H54 (cell line): Measurements from ENCODE around the gene LRRTM3.

Experiments
- DNase-seq: peaks from one replicate; pipeline ENCODE4 v3.0.0; 2011; ENCODE audit warnings: low spot score, mixed read lengths; ENCODE audit not compliant: insufficient read length
- FAIRE-seq: peaks from 3 replicates; lab custom pipeline; 2011; peaks lifted over from hg19 to GRCh38; lab: Jason Lieb, UNC
- POLR2A ChIP-seq: IDR thresholded peaks from 2 replicates; pipeline ENCODE4 v1.6.1; 2011; ENCODE audit warnings: low read depth, mild to moderate bottlenecking, low read length

LRRTM3 gene

DNA sequence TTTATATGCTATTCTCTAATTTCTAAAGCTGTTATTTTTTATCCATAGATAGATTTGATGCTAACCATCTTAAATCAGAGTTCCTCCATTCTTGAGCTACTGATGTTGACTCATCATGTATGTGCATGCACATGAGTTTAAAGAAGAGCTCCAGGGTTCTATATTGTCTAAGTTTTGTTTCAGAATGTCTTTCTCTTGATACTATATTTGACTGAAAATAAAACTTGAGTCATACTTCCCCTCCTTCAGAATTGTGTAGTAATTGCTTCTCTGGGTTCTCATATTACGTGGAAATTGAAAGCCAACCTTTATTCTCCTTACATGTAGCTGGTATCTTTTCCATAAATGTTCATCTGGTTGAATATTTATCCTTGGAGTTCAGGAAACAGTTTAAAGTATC, 89.4 kb downstream of the LRRTM3 start:
- TF ChIP-seq POLR2A, result no peak
- FAIRE-seq, result no peak
- no peak for DNase-seq

DNA sequence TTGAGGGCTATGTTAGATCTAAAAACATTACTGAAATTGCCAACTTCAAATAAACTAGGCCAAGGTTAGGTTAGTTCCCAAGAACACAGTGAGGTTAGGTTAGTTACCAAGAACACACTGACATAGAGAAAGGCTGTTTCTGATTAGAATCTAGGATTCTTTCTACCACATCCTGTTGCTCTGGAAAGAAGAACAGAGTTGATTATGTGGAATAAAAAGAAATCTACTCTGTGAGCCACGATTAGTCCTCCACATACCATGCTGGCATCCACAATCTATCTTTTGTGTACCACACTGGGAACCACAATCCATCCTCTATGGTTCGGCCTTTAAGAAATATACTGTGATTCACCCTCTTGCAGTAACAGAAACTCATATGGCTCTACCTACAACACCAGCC, 91.4 kb downstream of the LRRTM3 start:
- no peak for TF ChIP-seq POLR2A
- DNase-seq (no peak), FAIRE-seq (no peak)

- FAIRE-seq, result no peak
- TF ChIP-seq POLR2A, result no peak
- no peak for DNase-seq
Observed at GRCh38 chr10:67022099-67022498, 96.3 kb downstream of the LRRTM3 start.

- DNase-seq (no peak), FAIRE-seq (no peak)
- TF ChIP-seq POLR2A, result no peak
Observed at GRCh38 chr10:67033878-67034277, 108.0 kb downstream of the LRRTM3 start.

DNA sequence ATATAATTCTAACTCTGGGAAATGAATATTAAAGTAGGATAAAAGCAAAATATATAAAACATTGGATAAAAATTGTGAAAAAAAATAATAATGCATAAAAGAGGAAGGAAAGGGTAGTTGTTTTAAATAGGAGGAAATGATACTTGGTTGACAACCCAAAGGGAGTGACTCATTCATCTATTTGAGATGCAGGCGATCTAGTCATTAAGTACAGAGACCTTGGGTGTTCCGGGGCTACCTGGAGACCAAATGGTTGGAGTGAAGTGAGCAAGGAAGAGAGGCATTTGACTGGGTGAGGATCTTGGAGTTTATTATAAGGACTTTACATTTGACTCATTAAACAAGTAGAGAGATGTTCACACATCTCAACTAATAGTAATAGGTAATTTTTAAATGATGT, 111.0 kb downstream of the LRRTM3 start:
- FAIRE-seq, result no peak
- no peak for TF ChIP-seq POLR2A
- DNase-seq, result no peak

DNA sequence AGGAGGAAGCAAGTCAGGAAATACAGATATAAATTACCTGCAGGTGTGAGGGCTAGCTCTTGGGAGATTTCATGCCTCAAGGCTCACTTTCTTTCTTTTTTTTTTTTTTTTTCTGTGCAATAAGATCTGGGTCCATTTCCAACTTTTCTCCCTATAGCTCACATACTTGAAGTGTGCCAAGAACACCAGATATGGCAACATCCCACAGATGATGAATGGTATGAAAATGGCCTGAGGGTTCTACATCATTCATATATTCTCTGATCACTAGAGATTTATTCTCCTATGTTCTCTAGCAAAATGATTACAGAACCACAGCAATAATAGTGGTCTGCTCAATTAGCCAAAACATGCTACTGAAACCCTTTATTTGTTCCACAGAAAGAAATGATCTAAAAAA, 117.2 kb downstream of the LRRTM3 start:
- DNase-seq (no peak), FAIRE-seq (no peak)
- TF ChIP-seq POLR2A, result no peak

DNA sequence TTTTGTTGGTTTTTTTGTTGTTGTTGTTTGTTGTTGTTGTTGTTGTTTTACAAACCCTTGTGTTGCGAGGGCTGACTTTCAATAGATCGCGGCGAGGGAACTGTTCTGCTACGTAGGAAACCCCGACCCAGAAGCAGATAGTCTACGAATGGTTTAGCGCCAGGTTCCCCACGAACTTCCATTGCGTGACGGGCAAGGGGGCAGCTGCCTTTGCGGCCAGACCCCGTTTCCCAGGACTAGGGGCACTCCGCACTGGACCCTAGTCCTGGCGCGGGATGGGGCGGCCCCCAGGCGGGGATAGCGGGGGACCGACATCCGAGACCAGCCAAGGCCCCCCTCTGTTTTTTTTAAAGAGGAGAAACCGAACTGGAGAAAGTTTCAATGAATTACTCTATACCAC, 119.6 kb downstream of the LRRTM3 start:
- no peak for FAIRE-seq
- DNase-seq, result no peak
- no peak for TF ChIP-seq POLR2A

DNA sequence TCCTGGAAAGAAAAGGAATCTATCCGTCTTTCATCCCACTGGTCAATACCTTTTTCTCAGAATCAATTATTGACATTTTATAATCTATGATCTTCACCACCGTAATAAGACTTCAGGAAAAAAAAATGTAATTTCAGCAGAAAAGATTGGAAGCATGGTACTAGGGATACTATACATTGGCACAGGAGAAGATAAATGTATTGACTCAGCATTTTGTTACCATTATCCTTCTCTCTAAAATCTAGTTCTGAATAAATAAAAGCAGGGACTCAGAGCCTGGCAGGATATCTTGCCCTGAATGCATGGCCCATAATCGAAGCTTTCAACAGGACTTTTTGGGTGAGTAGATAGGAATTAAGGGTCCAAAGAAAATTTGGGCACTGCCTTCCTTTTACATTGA, 120.7 kb downstream of the LRRTM3 start:
- TF ChIP-seq POLR2A, result no peak
- no peak for FAIRE-seq
- DNase-seq, result no peak

- FAIRE-seq, result no peak
- DNase-seq, result no peak
- TF ChIP-seq POLR2A, result no peak
Observed at GRCh38 chr10:67049988-67050387, 124.2 kb downstream of the LRRTM3 start.

- DNase-seq, result no peak
- no peak for TF ChIP-seq POLR2A
- FAIRE-seq, result no peak
Observed at GRCh38 chr10:67050415-67050814, 124.6 kb downstream of the LRRTM3 start.

- DNase-seq (no peak), FAIRE-seq (no peak)
- TF ChIP-seq POLR2A, result no peak
Observed at GRCh38 chr10:67072654-67073053, 146.8 kb downstream of the LRRTM3 start.

DNA sequence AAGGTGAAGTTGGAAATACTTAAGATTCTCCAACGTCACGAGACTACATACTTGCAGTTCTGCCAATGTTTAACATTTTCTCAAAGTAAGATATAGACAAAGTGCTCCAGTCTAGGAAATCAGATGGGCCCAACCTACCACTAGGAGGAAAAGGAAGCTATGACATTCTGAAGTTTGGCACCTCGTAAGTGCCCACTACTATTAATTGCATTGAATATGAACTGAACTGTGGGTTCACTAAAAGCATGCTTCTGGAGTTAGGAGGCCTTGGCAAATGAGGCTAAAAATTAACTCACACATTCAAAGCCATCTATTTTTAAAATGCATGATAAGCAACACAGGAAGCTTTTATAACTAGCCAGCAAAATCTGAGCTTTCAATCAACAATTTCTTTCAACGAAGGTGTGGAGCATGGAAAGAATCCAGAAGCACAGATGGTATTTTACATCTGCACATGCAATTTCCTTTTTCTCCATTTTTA, 149.7 kb downstream of the LRRTM3 start:
- FAIRE-seq, result no peak
- TF ChIP-seq POLR2A, result no peak
- DNase-seq, result no peak

DNA sequence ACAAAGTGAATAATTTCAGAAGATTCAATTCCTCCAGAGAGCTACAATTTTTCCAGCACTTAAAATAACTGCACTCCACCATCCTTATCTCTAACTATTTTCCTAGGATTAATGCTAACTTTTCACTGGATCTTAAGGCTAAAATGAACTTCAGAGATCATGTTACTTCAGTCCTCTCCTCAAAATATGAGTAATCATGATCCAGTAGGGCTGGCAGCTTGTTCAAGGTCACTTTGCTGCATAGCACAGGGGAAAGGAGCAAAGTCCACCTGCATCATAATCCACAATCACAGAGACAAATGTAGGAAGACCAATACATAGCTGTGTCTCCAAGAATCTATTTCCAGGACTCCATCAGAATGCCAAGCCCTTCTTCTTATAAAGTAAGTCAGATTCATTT, 150.3 kb downstream of the LRRTM3 start:
- no peak for DNase-seq
- no peak for FAIRE-seq

DNA sequence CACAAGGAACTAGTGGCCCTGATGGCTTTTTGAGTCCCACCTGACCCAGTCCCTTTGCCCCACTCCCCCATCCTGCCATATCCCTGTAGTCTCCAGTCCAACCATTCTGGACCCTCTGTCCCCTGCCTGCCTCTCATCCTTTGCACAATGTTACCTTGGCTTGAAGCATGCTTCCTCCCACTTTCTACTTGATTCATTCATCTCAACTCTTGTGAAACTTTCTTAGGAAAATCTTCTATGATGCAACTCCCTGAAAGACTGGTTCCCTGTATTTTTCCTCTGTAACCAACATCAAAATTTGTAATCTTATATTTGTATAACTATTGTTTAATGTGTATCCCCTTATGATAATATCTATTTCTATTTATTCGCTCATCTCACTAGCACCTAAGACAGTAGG, 151.5 kb downstream of the LRRTM3 start:
- FAIRE-seq, result no peak
- no peak for DNase-seq

More for the DNA sequence above, 150.3 kb downstream of the LRRTM3 start:
- no peak for TF ChIP-seq POLR2A

GRCh38 chr10:67079126-67079525, 153.3 kb downstream of the LRRTM3 start:
- FAIRE-seq, result no peak
- no peak for TF ChIP-seq POLR2A
- no peak for DNase-seq

More for the DNA sequence above, 151.5 kb downstream of the LRRTM3 start:
- TF ChIP-seq POLR2A, result no peak
